Mucosa of rectum (tissue), 2 donors: Measurements from ENCODE around the gene RETSAT.
"Not testable (repeated sequence)": the region's sequence is repeated elsewhere in the genome, so short reads cannot be mapped to it uniquely, and the experiment has no call there.

Source experiments
- H3K27ac ChIP-seq, 2 donors: one replicate each; pipeline ENCODE4 v1.7.0; 2013; ENCODE audit warnings: inconsistent platforms in 2 of 2, low read depth in 2 of 2, low read length in 2 of 2
- H3K27me3 ChIP-seq, 2 donors: one replicate each; pipeline ENCODE4 v1.7.0; 2013; ENCODE audit warnings: low read length in 2 of 2; ENCODE audit not compliant: control insufficient read depth in 2 of 2, insufficient read depth in 2 of 2
- H3K36me3 ChIP-seq, 2 donors: one replicate each; pipeline ENCODE4 v1.7.0; 2013; ENCODE audit warnings: low read length in 2 of 2; ENCODE audit not compliant: control insufficient read depth in 2 of 2, insufficient read depth in 2 of 2
- H3K4me1 ChIP-seq, 2 donors: one replicate each; pipeline ENCODE4 v1.7.0; 2013; ENCODE audit warnings: low read length in 2 of 2, mild to moderate bottlenecking in 1 of 2; ENCODE audit not compliant: control insufficient read depth in 2 of 2, insufficient read depth in 2 of 2
- H3K4me3 ChIP-seq, 2 donors: one replicate each; pipeline ENCODE4 v1.7.0; 2013; ENCODE audit warnings: low read length in 2 of 2
- H3K9ac ChIP-seq, 2 donors: one replicate each; pipeline ENCODE4 v1.7.0; 2013; ENCODE audit warnings: low read length in 2 of 2, low read depth in 1 of 2, mild to moderate bottlenecking in 1 of 2
- H3K9me3 ChIP-seq, 2 donors: one replicate each; pipeline ENCODE4 v1.7.0; 2013; ENCODE audit warnings: low read length in 2 of 2; ENCODE audit not compliant: control insufficient read depth in 2 of 2
- donor health status: healthy.
- donor health status: Normal muscosa, but diverticular disease.

RETSAT gene

GRCh38 chr2:85340034-85340892 is 14.1 kb downstream of the RETSAT start:
- Histone ChIP-seq H3K4me1 (no peaks in the 10 kb centered on the region), H3K9me3 (no peaks in the 10 kb centered on the region), H3K36me3 (peaks cover 18 to 24% of the 10 kb centered on the region in 2 donors), H3K4me3 (no peak overlapping the region), H3K27ac (no peak overlapping the region), H3K27me3 (no peaks in the 10 kb centered on the region), H3K9ac (no peak overlapping the region)

- Histone ChIP-seq H3K36me3 (no peaks in the 10 kb centered on the region), H3K27ac (no peak overlapping the region), H3K4me3 (no peak overlapping the region), H3K4me1 (no peaks in the 10 kb centered on the region), H3K9ac (no peak overlapping the region), H3K27me3 (no peaks in the 10 kb centered on the region), H3K9me3 (no peaks in the 10 kb centered on the region)
These were observed 19.4 kb downstream of the RETSAT start for GRCh38 chr2:85334928-85335327.

- not testable (repeated sequence) for H3K27me3 ChIP-seq, H3K36me3 ChIP-seq, H3K4me1 ChIP-seq, H3K4me3 ChIP-seq, H3K9ac ChIP-seq, H3K27ac ChIP-seq, H3K9me3 ChIP-seq
These were observed 20.5 kb downstream of the RETSAT start for GRCh38 chr2:85333877-85334276.

- Histone ChIP-seq H3K4me1 (peaks cover 13 to 15% of the 10 kb centered on the region in 2 donors), H3K27ac (no peak overlapping the region), H3K9ac (no peak overlapping the region), H3K36me3 (peaks cover 0 to 4% of the 10 kb centered on the region in 2 donors), H3K27me3 (no peaks in the 10 kb centered on the region), H3K4me3 (no peak overlapping the region), H3K9me3 (no peaks in the 10 kb centered on the region)
These were observed 23.3 kb downstream of the RETSAT start for GRCh38 chr2:85330839-85331636.

- not testable (repeated sequence) for H3K9me3 ChIP-seq, H3K4me3 ChIP-seq
These were observed 24.6 kb downstream of the RETSAT start for GRCh38 chr2:85329701-85330100.

GRCh38 chr2:85329181-85329651 is 25.1 kb downstream of the RETSAT start:
- Histone ChIP-seq H3K36me3 (peaks cover 4 to 8% of the 10 kb centered on the region in 2 donors), H3K9me3 (no peaks in the 10 kb centered on the region), H3K4me1 (peaks cover 23 to 32% of the 10 kb centered on the region in 2 donors), H3K9ac (no peak overlapping the region), H3K27me3 (no peaks in the 10 kb centered on the region), H3K27ac (no peak overlapping the region), H3K4me3 (no peak overlapping the region)

More at GRCh38 chr2:85329701-85330100, 24.6 kb downstream of the RETSAT start:
- peaks cover 19 to 28% of the 10 kb centered on the region in 2 donors for H3K4me1 ChIP-seq
- not testable (repeated sequence) for H3K27me3 ChIP-seq, H3K9ac ChIP-seq, H3K27ac ChIP-seq, H3K36me3 ChIP-seq

- Histone ChIP-seq H3K4me3 (peak within 1 kb of the TSS; percentile 99), H3K27me3 (no peaks in the 10 kb centered on the region), H3K9ac (peak within 1 kb of the TSS; percentile 95 to 98), H3K27ac (peak within 1 kb of the TSS; percentile 97 to 99), H3K36me3 (peaks cover 14 to 16% of the 10 kb centered on the region in 2 donors), H3K4me1 (peaks cover 32 to 39% of the 10 kb centered on the region in 2 donors), H3K9me3 (no peaks in the 10 kb centered on the region)
These were observed 26.3 kb downstream of the RETSAT start, which contains the start of gene TGOLN2 for GRCh38 chr2:85327822-85328617. TSS of gene TGOLN2 (minus strand) at chr2:85327989. CDS start at chr2:85327962, 27 bp downstream.

- Histone ChIP-seq H3K4me1 (peaks cover 32 to 39% of the 10 kb centered on the region in 2 donors), H3K9ac (peak overlapping the region; percentile 95 to 98), H3K27ac (peak overlapping the region; percentile 97 to 99), H3K27me3 (no peaks in the 10 kb centered on the region), H3K36me3 (peaks cover 21 to 22% of the 10 kb centered on the region in 2 donors), H3K9me3 (no peaks in the 10 kb centered on the region), H3K4me3 (peak overlapping the region; percentile 99)
These were observed 27.0 kb downstream of the RETSAT start for GRCh38 chr2:85327160-85327821.

GRCh38 chr2:85326406-85327159 is 27.7 kb downstream of the RETSAT start:
- Histone ChIP-seq H3K27ac (peak overlapping the region; percentile 97 to 99), H3K9ac (peak overlapping the region; percentile 95 to 98), H3K4me3 (peak overlapping the region; percentile 99), H3K36me3 (peaks cover 28 to 29% of the 10 kb centered on the region in 2 donors), H3K27me3 (no peaks in the 10 kb centered on the region), H3K9me3 (no peaks in the 10 kb centered on the region), H3K4me1 (peaks cover 32 to 39% of the 10 kb centered on the region in 2 donors)
